Epithelial cell of proximal tubule (primary cell): ENCODE data around the gene FATE1. TPM values are rescaled to one million over a fixed set of nuclear protein-coding genes. Genes with fewer than 3 reads are reported as not detected.

Experiments used
- DNase-seq: peaks from one replicate; pipeline ENCODE4 v3.0.0-alpha.2; 2011; ENCODE audit warnings: low read depth
- H3K4me3 ChIP-seq: 2 replicates; pipeline ENCODE4 v1.5.1; 2011; ENCODE audit warnings: low read depth, mild to moderate bottlenecking, low read length
- CTCF ChIP-seq: conservative IDR thresholded peaks from 2 replicates; pipeline ENCODE4 v1.5.1; 2012; ENCODE audit warnings: low read depth, mild to moderate bottlenecking, low read length
- total RNA-seq: library from RNA; depleted of rRNA; stranded (reverse); fragments of >200 nt; gene quantifications from 2 replicates; pipeline ENCODE4 v1.2.3, GENCODE V29; 2015

The FATE1 gene
- total RNA-seq = not detected in 2 replicates

- H3K4me3 ChIP-seq = no peak within 1 kb of the TSS
- TF ChIP-seq CTCF = no peak
- no peak for DNase-seq
Observed at GRCh38 chrX:151715752-151716151, at the start of gene FATE1. TSS of gene FATE1 (plus strand) at chrX:151716035. CDS start at chrX:151716120, 85 bp downstream.

- TF ChIP-seq CTCF = no peak
Observed at GRCh38 chrX:151675121-151675746, 40.6 kb upstream of the FATE1 start.

GRCh38 chrX:151676196-151676595, 39.6 kb upstream of the FATE1 start:
- DNase-seq = no peak
- no peak for TF ChIP-seq CTCF
- H3K4me3 ChIP-seq = no peak overlapping the region

More at GRCh38 chrX:151675121-151675746, 40.6 kb upstream of the FATE1 start:
- no peak overlapping the region for H3K4me3 ChIP-seq
- no peak for DNase-seq

GRCh38 chrX:151679798-151680402, 35.9 kb upstream of the FATE1 start:
- TF ChIP-seq CTCF = no peak
- DNase-seq = no peak
- no peak overlapping the region for H3K4me3 ChIP-seq

GRCh38 chrX:151680805-151681204, 35.0 kb upstream of the FATE1 start:
- no peak for DNase-seq
- peak; percentile 50 for TF ChIP-seq CTCF
- H3K4me3 ChIP-seq = no peak overlapping the region

- no peak for TF ChIP-seq CTCF
- DNase-seq = no peak
- H3K4me3 ChIP-seq = no peak overlapping the region
Observed at GRCh38 chrX:151687635-151688034, 28.2 kb upstream of the FATE1 start.

GRCh38 chrX:151688695-151689094, 27.1 kb upstream of the FATE1 start:
- no peak for DNase-seq
- no peak overlapping the region for H3K4me3 ChIP-seq
- no peak for TF ChIP-seq CTCF
